ENCODE data around the gene BMP7.

The BMP7 gene

GRCh38 chr20:57230247-57230646 lies 36.2 kb downstream of the BMP7 start:
- Histone ChIP-seq H4K8ac (ENCODE audit: low read depth, low read length) (peak overlapping the region; percentile 37), H3K27ac (ENCODE audit: low read depth, low read length) (no peak overlapping the region), H2AK5ac (ENCODE audit: low read length) (peak overlapping the region; percentile 55), H2AFZ (ENCODE audit: insufficient read depth, low read length, poor library complexity) (no peak overlapping the region), H3K4me1 (ENCODE audit: control insufficient read depth in 1 of 2, insufficient read depth in 2 of 2, low read length in 2 of 2) (peaks cover 11 to 12% of the 10 kb centered on the region in 2 experiments), H2BK120ac (ENCODE audit: insufficient read depth, low read length, poor library complexity) (no peak overlapping the region), H3K27me3 (ENCODE audit: insufficient read depth, low read length) (no peaks in the 10 kb centered on the region), H3K79me1 (ENCODE audit: low read length) (no peaks in the 10 kb centered on the region), H3K9me3 (ENCODE audit: insufficient read depth, low read depth, low read length) (no peaks in the 10 kb centered on the region), H3K36me3 (ENCODE audit: control insufficient read depth in 1 of 2, insufficient read depth in 2 of 2, low read length in 2 of 2) (no peaks in the 10 kb centered on the region), H2BK5ac (ENCODE audit: low read depth, low read length, poor library complexity) (peak overlapping the region; percentile 1), H3K4me2 (ENCODE audit: low read length) (no peak overlapping the region), H3K9ac (ENCODE audit: low read length) (no peak overlapping the region), H3K23ac (ENCODE audit: low read length) (no peak overlapping the region), H3K79me2 (ENCODE audit: control insufficient read depth, insufficient read depth, low read length, poor library complexity) (no peaks in the 10 kb centered on the region), H3K4me3 (ENCODE audit: low read depth, low read length) (no peak overlapping the region), H4K91ac (ENCODE audit: low read depth, low read length) (peak overlapping the region; percentile 26), H3K4ac (ENCODE audit: low read depth, low read length) (no peak overlapping the region), H3K14ac (ENCODE audit: low read length) (no peak overlapping the region), H4K12ac (ENCODE audit: low read depth, low read length) (no peak overlapping the region), H2BK12ac (ENCODE audit: low read length) (no peak overlapping the region), H3K18ac (ENCODE audit: low read length) (no peak overlapping the region)
- no peak for DNase-seq
- no CpG with 5 or more reads among the region's 8 CpGs for WGBS (ENCODE audit: extremely low coverage, insufficient coverage, insufficient read length)

- peak overlapping the region; percentile 37 for H4K8ac ChIP-seq (ENCODE audit: low read depth, low read length)
- no peak overlapping the region for H3K23ac ChIP-seq (ENCODE audit: low read length)
- H3K79me1 ChIP-seq (ENCODE audit: low read length), result no peaks in the 10 kb centered on the region
- H2AFZ ChIP-seq (ENCODE audit: insufficient read depth, low read length, poor library complexity), result no peak overlapping the region
- peak overlapping the region; percentile 14 for H3K4ac ChIP-seq (ENCODE audit: low read depth, low read length)
- no peaks in the 10 kb centered on the region for H3K36me3 ChIP-seq (ENCODE audit: control insufficient read depth in 1 of 2, insufficient read depth in 2 of 2, low read length in 2 of 2)
- no peaks in the 10 kb centered on the region for H3K27me3 ChIP-seq (ENCODE audit: insufficient read depth, low read length)
- H2BK120ac ChIP-seq (ENCODE audit: insufficient read depth, low read length, poor library complexity), result peak overlapping the region; percentile 26
- no peak overlapping the region for H3K4me3 ChIP-seq (ENCODE audit: low read depth, low read length)
- H3K4me2 ChIP-seq (ENCODE audit: low read length), result peak overlapping the region; percentile 9
- no peak overlapping the region for H2AK5ac ChIP-seq (ENCODE audit: low read length)
- H3K79me2 ChIP-seq (ENCODE audit: control insufficient read depth, insufficient read depth, low read length, poor library complexity), result no peaks in the 10 kb centered on the region
- peaks cover 11 to 12% of the 10 kb centered on the region in 2 experiments for H3K4me1 ChIP-seq (ENCODE audit: control insufficient read depth in 1 of 2, insufficient read depth in 2 of 2, low read length in 2 of 2)
- no peaks in the 10 kb centered on the region for H3K9me3 ChIP-seq (ENCODE audit: insufficient read depth, low read depth, low read length)
- no peak overlapping the region for H4K12ac ChIP-seq (ENCODE audit: low read depth, low read length)
- H3K14ac ChIP-seq (ENCODE audit: low read length), result no peak overlapping the region
- no peak overlapping the region for H2BK5ac ChIP-seq (ENCODE audit: low read depth, low read length, poor library complexity)
- no peak overlapping the region for H2BK12ac ChIP-seq (ENCODE audit: low read length)
- H3K18ac ChIP-seq (ENCODE audit: low read length), result no peak overlapping the region
- no peak overlapping the region for H3K27ac ChIP-seq (ENCODE audit: low read depth, low read length)
- H3K9ac ChIP-seq (ENCODE audit: low read length), result no peak overlapping the region
- peak overlapping the region; percentile 64 for H4K91ac ChIP-seq (ENCODE audit: low read depth, low read length)
- peak in 1 of 2 donors; percentile 30 for DNase-seq
- WGBS (ENCODE audit: extremely low coverage, insufficient coverage, insufficient read length), result no CpG with 5 or more reads among the region's 4 CpGs
Observed at GRCh38 chr20:57229490-57229889, 37.0 kb downstream of the BMP7 start.

DNA sequence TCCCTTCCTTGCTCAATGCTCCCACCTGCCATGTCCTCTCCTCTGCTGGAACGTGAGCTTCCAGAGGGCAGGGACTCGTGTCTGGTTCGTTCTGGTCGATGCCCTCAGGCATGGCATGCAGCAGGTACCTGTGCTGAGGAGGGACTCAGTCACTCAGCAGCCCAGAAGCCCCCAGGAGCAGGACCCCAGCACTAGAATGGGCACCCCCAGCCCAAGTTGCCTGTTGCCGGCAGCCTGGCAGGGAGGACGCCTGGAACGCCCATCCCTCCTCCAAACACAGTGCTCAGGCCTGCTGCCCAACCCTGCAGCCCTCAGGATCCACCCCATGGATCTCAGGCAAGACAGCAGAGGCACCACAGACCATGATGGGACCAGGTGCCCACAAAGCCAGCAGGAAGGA lies 40.6 kb downstream of the BMP7 start:
- Histone ChIP-seq H2AK5ac (ENCODE audit: low read length) (no peak overlapping the region), H3K23ac (ENCODE audit: low read length) (no peak overlapping the region), H3K14ac (ENCODE audit: low read length) (no peak overlapping the region), H4K12ac (ENCODE audit: low read depth, low read length) (no peak overlapping the region), H3K4me3 (ENCODE audit: low read depth, low read length) (no peak overlapping the region), H2BK5ac (ENCODE audit: low read depth, low read length, poor library complexity) (no peak overlapping the region), H4K8ac (ENCODE audit: low read depth, low read length) (no peak overlapping the region), H3K9me3 (ENCODE audit: insufficient read depth, low read depth, low read length) (no peaks in the 10 kb centered on the region), H3K18ac (ENCODE audit: low read length) (no peak overlapping the region), H3K4ac (ENCODE audit: low read depth, low read length) (no peak overlapping the region), H2AFZ (ENCODE audit: insufficient read depth, low read length, poor library complexity) (no peak overlapping the region), H3K79me1 (ENCODE audit: low read length) (no peaks in the 10 kb centered on the region), H3K4me1 (ENCODE audit: control insufficient read depth in 1 of 2, insufficient read depth in 2 of 2, low read length in 2 of 2) (peaks cover 11 to 12% of the 10 kb centered on the region in 2 experiments), H3K36me3 (ENCODE audit: control insufficient read depth in 1 of 2, insufficient read depth in 2 of 2, low read length in 2 of 2) (no peaks in the 10 kb centered on the region), H3K27me3 (ENCODE audit: insufficient read depth, low read length) (no peaks in the 10 kb centered on the region), H2BK120ac (ENCODE audit: insufficient read depth, low read length, poor library complexity) (no peak overlapping the region), H4K91ac (ENCODE audit: low read depth, low read length) (no peak overlapping the region), H3K4me2 (ENCODE audit: low read length) (no peak overlapping the region), H2BK12ac (ENCODE audit: low read length) (no peak overlapping the region), H3K27ac (ENCODE audit: low read depth, low read length) (no peak overlapping the region), H3K9ac (ENCODE audit: low read length) (no peak overlapping the region), H3K79me2 (ENCODE audit: control insufficient read depth, insufficient read depth, low read length, poor library complexity) (no peaks in the 10 kb centered on the region)
- no peak for DNase-seq
- no CpG with 5 or more reads among the region's 7 CpGs for WGBS (ENCODE audit: extremely low coverage, insufficient coverage, insufficient read length)

- no peak overlapping the region for H3K4me3 ChIP-seq (ENCODE audit: low read depth, low read length)
- no peak overlapping the region for H4K12ac ChIP-seq (ENCODE audit: low read depth, low read length)
- no peak overlapping the region for H3K14ac ChIP-seq (ENCODE audit: low read length)
- H3K9me3 ChIP-seq (ENCODE audit: insufficient read depth, low read depth, low read length), result no peaks in the 10 kb centered on the region
- H2AK5ac ChIP-seq (ENCODE audit: low read length), result no peak overlapping the region
- H3K18ac ChIP-seq (ENCODE audit: low read length), result no peak overlapping the region
- no peak overlapping the region for H4K91ac ChIP-seq (ENCODE audit: low read depth, low read length)
- no peaks in the 10 kb centered on the region for H3K36me3 ChIP-seq (ENCODE audit: control insufficient read depth in 1 of 2, insufficient read depth in 2 of 2, low read length in 2 of 2)
- H3K9ac ChIP-seq (ENCODE audit: low read length), result no peak overlapping the region
- no peak overlapping the region for H4K8ac ChIP-seq (ENCODE audit: low read depth, low read length)
- H2BK120ac ChIP-seq (ENCODE audit: insufficient read depth, low read length, poor library complexity), result no peak overlapping the region
- no peak overlapping the region for H2AFZ ChIP-seq (ENCODE audit: insufficient read depth, low read length, poor library complexity)
- H3K79me1 ChIP-seq (ENCODE audit: low read length), result no peaks in the 10 kb centered on the region
- DNase-seq, result no peak
- WGBS (ENCODE audit: extremely low coverage, insufficient coverage, insufficient read length), result no CpG with 5 or more reads among the region's 4 CpGs
- H3K27me3 ChIP-seq (ENCODE audit: insufficient read depth, low read length), result no peaks in the 10 kb centered on the region
- H3K4ac ChIP-seq (ENCODE audit: low read depth, low read length), result no peak overlapping the region
- no peaks in the 10 kb centered on the region for H3K79me2 ChIP-seq (ENCODE audit: control insufficient read depth, insufficient read depth, low read length, poor library complexity)
- no peak overlapping the region for H2BK12ac ChIP-seq (ENCODE audit: low read length)
- H3K27ac ChIP-seq (ENCODE audit: low read depth, low read length), result no peak overlapping the region
- no peak overlapping the region for H3K23ac ChIP-seq (ENCODE audit: low read length)
- H3K4me2 ChIP-seq (ENCODE audit: low read length), result no peak overlapping the region
- no peak overlapping the region for H2BK5ac ChIP-seq (ENCODE audit: low read depth, low read length, poor library complexity)
- peaks cover 11 to 12% of the 10 kb centered on the region in 2 experiments for H3K4me1 ChIP-seq (ENCODE audit: control insufficient read depth in 1 of 2, insufficient read depth in 2 of 2, low read length in 2 of 2)
Observed at GRCh38 chr20:57225197-57225733, 41.2 kb downstream of the BMP7 start.
